Nucleus accumbens (tissue), 56 donors: ENCODE data around the gene EZH2.
A peak's percentile ranks its signal among the peaks of the same experiment; 100 is the strongest.

Experiments
- DNase-seq, 56 donors: peaks; one replicate each; lab custom pipeline; 2025; lab: John Stamatoyannopoulos, UW

Gene EZH2

DNA sequence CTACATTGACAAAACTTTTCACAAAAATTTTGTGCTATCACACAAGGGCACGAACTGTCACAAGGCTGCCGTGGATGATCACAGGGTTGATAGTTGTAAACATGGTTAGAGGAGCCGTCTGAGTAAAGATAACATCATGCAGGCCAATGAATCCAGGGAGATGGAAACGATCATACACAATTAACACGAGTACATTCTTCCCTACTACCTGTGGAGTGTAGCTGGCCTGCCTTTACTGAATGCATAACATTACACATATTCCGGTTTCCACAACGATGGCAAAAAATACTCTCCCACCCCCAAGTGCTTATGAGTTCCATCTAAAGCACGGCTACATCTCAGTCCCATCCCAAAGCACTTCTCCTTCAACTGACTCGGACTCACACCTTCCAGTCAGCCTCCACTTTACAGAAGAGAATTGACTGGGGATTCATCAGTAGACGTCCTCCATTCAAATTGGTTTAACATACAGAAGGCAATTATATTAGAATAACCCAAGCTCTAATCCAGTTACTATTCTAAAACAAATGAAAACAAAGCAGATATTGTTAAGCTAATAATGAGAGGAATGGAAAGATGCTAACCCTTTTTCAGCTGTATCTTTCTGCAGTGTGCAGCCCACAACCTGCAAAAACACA, 69.0 kb downstream of the EZH2 start:
- DNase-seq = no peak

DNA sequence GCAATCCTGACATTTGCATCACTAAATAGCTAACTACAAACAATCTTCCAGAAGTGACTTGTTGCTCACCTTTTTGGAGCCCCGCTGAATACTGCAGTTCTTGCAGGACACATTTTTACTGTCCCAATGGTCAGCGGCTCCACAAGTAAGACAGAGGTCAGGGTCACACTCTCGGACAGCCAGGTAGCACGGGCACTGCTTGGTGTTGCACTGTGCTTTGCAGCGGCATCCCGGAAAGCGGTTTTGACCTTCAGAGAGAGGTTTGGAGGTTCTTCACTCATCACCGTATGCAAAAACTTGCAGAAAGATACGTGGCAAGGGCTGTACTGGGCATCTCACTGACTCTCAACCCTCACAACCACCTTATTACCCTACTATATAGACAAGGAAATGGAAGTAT, 70.2 kb downstream of the EZH2 start:
- no peak for DNase-seq

DNA sequence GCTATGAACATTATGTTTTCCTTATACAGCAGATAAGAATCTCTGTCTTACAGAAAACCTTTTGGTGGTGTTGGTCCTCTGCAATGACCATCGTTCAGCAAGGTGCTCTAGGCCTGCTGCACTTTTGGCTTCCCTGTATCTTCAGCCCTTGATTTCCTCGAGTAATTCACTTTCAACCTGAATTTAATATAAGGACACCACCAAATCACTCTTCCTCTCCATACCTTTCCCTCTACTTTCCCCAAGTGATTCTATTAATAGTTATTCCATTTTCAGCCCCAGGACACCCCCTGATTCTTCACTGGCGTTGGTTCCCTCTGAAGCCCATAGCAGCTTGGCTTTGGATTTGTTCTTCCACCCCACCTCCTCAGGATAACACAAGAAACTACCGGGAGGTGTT, 72.2 kb downstream of the EZH2 start:
- no peak for DNase-seq

DNA sequence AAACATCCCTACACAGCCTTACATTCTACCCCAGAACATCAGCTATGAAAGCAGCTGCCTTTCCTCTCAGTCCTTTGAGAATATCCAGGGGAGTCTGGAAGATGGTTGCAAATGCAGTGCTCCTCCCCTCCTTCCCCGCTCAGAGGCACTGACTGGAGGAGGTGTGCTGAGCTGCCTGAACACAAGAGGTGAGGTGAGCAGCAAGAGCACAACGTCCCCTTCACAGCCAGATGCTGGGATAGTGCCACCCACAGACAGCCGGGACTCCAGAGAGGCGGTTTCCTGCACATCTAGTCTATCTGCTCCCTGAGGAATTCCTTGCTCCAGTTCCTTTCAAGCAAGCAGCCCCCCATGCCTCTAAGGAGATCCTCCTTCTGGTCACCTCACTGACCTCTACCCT, 74.2 kb downstream of the EZH2 start:
- DNase-seq = peak in 29 of 56 donors; percentile 5 to 68 (median 24)

DNA sequence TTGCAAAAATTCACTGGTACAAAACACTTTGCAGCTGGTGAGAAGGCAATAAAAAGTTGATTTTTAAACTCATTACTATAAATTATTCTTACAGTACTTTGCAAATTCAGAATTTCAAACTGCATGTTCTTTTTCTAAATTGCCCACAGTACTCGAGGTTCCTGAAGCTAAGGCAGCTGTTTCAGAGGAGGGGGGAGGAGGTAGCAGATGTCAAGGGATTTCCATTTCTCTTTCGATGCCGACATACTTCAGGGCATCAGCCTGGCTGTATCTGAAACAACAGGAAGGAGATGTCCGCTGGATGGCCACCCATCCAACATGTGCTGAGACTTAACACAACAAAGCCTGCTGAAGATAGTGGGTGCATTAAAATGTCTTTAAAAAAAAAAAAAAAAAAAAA, 76.7 kb downstream of the EZH2 start:
- no peak for DNase-seq

DNA sequence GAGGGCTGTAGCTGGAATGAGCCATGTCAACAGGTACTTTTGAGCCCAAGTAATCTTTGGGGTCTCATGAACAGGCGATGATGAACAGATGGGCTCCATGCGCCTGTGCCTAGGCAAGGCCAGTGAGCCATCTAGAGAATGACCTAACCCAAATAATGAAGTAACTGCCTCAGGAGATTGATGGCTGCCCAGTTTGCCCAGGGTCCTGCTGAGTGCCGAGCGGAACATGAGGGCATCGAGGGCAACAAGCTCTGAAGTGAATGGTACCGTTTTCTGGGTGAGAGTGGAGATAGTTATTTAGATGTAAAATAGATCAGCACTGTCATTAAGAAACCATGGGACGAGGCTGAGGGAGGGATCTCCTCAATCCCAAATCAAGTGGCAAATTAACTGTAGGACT, 77.9 kb downstream of the EZH2 start:
- DNase-seq = no peak

DNA sequence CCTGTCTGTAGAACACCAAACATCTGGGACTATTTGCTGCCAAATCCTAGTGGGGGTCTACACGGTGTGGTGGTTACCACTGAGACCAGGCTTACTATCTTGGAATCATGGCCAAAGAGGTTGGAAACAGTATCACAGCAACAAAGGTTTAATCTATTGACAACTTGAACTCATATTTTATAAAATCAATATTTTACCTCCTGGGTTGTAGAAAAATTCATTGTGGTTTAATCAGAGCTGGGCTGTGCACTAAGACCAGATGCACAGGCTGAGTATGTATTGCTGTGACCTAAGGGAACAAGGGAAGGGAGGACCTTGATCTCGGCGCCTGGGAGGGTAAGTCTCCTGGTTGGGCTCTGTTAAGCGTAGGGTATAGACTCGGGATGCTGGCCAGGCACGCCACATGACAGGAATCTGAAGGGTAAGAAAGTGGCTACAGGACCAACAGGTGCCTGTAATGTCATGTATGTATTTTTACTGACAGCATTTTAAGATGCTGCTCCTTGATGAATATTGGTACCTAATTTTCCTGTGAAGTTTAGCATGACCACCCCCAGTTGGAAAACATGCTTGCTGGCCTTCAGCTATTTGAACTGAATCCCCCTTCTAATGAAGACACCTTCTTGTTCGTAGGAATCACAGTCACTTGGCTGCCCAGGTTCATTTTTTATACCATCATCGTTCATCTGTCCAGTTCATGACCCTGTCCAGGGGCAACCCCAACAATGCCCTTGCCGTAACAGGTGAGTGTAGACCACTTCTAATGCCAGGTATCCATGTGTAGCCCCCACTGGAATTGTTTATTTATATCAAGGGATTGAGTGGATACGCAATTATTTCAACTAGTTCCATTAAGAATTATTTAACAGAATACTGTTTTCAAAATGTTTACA, 79.5 kb downstream of the EZH2 start:
- no peak for DNase-seq

DNA sequence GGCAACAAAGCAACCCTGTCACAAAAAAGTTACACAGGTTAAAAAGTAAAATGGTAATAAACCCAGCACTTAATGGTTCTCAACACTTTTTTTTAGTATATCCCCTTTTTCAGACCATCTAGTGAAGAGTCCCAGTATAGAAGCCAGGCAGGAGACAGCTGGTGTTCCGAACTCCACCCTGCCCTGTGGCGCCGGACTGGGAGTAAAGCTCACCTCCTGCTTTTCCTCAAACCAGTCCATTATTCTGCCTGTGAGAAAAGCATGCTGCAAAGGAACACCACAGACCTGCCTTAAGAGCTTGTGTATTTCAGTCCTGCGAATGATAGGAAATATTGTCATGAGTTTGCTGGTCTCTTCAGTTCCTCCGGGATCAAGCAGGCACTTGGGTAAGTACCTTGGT, 81.0 kb downstream of the EZH2 start:
- DNase-seq = no peak

DNA sequence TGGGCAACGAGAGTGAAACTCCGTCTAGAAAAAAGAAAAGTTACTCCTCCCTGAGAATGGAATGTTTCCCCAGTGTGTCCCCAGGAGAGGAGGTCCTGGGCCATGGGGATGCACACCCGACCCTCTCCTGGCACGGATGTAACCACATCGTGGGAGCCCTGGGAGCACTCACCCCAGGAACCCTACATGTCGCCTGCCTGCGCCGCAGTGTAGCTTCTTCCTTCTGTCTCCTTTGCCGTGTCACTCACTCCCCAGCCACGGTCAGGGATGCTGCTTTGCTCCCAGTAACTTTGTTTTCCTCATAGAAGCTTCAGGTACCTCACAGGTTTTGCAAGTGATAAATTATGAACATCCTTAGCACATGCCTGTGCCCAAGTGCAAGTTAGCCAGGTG, 82.0 kb downstream of the EZH2 start:
- no peak for DNase-seq

DNA sequence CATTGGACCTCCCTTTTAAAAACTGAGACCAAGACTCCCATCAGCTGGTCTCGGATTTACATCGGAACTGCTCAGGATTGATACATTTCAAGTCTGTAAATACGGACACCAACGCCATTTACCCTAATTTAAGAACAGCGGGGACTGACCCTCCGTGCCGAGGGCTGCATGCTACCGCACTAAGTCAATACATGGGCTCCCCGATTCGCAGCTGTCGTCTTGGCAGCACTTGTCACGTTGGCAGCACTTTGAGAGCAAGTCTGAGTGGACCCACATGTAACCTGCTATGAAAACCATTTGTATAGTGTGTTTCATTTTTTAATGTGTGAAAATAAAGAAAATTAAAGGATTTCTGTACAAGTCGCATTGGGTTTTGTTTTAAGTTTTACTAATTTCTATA, 83.4 kb downstream of the EZH2 start:
- DNase-seq = no peak

DNA sequence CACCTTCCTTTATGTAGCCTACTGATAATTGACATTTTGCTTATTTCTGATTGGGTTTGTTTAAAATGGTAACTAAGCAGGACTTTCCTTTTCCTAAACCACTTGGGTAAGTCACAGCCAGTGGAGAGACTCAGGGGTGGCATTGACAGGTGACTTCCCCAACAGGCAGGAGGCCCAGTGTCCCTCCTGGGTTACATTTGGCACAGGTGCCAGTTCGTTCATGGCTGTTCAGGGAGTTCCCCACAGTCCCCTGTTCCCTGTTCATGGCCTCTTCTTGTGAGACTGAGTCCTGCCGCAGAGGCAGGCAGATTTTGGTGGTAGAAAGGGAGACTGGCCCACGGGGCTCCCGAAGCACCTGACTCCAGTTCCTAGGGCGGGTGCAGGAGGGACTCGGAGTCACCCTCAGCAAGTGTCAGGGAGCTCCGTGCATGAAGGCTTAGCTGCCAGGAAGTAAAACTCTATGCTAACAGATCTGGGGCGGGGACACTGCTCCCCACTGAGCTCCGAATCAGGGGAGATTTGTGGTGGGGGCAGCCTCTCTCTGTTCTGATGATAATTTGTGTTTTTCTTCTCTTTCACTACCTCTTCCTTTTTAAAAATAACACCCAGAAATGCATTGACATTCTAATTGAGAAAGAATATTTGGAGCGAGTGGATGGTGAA, 84.1 kb downstream of the EZH2 start:
- no peak for DNase-seq

DNA sequence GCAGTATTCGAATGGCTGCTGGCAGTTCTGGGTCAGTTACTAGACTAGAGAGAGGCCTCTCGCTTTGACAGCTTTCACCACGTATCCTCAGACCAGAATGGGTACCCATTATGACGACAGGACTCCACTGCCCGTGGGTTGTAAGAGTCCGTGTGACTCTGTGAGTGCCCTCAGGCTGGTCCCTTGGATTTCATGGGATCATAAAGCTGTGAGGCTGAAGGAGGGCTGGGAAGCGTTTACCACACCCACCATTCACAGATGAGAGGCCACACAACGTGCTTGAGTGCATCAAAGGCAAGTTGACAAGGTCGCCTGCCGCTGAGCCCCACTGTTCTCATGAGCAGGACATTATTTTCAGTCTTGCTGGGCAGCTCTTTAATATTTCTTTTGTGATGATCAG, 87.2 kb downstream of the EZH2 start:
- no peak for DNase-seq

DNA sequence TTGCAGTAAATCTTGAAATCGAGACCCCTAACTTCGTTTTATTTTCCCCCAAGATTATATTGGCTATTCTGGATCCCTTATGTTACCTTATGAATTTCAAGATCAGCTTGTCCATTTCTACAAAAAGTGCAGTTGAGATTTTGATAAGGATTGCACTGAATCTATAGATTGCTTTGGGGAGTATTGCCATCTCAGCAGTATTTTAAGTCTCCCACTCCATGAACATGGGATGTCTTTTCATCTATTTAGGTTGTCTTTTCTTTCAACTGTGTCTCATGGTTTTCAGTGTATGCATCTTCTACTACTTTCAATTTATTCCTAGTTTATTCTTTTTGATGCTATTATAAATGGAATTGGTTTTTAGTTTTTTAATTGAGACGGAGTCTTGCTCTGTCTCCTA, 89.6 kb downstream of the EZH2 start:
- no peak for DNase-seq

DNA sequence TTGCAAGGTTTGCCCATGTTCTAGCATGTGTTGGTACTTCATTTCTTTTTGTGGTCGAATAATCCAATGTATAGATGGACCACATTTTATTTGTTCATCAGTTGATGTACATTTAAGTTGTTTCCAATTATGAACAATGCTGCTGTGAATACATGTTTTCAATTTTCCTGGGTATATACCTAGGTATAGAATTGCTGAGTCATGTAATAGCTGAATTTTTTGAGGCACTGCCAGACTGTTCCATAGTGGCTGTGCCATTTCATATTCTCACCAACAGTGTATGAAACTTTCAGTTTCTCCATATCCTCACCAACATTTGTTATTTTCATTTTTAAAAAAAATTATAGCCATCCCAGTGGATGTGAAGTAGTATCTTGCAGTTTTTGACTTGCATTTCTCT, 90.5 kb downstream of the EZH2 start:
- no peak for DNase-seq

DNA sequence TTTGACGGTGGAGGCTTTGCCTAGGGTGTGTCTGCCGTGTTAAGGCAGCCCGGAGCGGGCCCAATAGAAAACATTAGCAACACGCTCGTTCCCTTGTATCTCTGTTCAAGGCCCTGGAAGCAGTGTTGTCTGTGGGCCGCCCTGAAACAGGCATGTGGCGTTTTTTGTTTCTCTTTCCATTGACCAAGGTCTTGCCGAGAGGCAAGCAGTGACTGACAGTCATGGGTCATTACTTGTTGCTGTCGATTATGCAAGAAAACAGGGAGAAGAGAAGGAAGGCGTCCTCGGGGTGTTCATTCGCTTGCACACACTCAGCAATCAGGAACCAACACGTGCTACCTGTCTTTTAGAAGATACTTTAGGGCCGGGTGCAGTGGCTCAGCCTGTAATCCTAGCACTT, 92.5 kb downstream of the EZH2 start:
- no peak for DNase-seq

DNA sequence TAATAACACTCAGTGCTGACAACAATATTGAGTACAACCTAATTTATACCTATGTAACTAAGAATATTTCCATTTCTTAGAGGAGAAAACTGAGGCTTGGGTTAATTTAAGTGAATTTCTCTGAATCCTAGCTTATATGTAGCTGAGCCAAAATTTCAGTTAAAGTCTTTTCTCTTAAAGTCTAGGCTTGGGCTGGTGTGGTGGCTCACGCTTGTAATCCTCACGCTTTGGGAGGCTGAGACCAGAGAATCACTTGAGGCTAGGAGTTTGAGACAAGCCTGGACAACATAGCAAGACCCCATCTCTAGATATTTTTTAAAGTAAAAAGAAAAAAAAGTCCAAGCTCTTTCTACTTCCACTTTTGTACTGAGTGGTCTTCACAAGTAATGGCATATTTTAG, 93.2 kb downstream of the EZH2 start:
- DNase-seq = no peak

DNA sequence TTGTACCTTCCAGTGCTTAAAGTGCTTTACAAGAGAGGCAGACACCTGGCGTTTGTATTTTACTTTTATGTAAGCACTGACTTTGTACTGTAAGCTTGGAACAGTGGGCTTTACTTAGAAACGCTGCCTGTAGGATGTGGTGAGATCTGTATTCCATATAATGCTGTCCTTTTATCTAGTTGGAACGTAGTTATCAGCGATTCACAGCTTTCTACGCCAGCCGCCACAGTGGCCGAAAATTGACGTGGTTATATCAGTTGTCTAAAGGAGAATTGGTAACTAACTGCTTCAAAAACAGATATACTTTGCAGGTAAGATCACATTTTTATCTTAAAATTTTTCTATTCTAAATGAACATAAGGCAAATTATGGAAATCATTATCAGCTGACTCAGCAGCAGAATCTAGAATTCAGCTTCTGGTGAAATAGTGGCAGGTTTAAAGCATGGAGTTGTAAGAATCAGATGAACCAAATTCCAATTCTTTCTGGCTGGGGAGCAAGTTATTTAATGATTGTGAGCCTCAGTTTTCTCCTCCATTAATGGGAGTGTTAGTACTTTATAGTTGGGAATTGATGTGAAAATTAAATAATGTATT, 93.9 kb downstream of the EZH2 start:
- DNase-seq = no peak

DNA sequence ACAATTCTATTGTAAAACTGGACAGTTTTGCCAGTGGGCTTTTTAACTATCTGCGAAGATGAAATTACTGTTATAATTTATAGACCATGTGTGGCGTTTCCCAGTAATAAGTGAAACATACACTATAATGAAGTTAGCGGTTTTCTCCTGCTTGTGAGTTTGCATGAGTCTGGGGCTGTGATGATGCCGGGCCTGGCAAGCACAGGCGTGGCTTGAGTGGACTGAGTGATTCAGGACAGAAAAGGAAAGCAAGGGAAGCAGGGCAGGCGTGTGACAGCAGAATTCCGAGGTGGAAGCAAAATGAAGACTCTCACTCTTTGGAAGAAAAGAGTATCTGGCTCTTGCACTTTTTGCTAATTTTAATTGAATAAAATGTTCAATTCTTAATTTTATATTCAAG, 94.9 kb downstream of the EZH2 start:
- no peak for DNase-seq

DNA sequence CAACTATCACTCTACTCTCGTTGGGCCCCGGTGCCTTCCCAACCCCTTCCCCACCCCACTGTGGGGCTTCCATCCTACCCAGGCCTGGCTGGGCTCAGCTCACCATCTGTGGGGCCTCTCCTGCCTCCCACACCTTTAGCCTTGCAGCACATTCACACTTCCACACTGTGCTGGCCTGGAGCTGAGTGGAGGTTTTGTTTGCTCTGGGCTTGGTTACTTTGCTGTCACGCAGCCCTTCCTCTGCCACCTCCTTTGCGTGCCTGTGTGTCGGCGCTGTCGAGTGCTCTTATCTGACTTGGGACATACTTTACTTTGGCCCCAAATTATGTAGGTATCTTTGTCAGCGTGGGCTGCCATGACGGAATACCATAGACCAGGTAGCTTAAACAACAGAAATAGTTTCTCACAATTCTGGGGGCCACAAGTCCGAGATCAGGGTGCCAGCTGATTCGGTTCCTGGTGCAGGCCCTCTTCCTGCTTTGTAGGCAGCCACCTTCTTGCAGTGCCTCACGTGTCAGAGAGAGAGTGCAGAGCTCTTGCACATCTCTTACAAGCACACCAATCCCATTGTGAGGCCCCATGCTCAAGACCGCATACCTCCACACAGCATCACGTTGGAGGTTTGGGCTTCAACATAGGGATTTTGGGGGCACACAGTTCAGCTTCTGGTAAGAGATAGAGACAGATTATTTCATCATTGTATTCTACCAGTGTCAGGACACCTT, 96.4 kb downstream of the EZH2 start:
- no peak for DNase-seq

DNA sequence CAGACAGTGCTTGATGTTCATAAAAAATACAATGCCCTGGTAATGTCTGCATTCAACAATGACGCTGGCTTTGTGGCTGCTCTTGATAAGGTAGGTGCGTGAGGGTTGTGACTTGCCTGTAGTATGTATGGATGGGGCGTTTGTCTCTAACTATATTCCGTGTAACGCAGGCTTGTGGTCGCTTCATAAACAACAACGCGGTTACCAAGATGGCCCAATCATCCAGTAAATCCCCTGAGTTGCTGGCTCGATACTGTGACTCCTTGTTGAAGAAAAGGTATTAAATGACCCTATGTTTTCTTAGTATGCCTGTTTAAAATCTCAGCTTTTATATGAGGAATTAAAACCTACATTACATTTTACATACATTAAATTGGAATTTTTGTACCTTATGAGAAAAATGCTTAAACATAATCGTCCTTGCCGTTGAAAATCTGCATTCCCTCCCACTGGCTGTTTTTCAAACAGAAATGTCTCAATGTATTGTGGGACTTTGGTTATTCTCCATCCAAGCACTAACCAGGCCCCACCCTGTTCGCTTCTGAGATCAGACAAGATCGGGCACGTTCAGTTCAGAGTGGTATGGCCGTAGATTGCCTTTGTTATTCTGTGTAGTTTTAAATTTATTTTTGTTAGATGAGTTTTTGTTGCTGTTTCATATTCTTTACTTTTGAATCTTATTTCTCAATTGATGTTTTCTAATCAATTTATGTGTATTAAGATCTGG, 100.1 kb downstream of the EZH2 start:
- DNase-seq = no peak
